Nephron progenitor cell (in vitro differentiated cells): ENCODE data around the gene PAX5.

ENCODE experiments used
- DNase-seq: peaks from one replicate; pipeline ENCODE4 v3.0.0; 2021
- H3K27ac Mint-ChIP-seq: 2 replicates; pipeline ENCODE4 v1.8.0; 2021; ENCODE audit warnings: mild to moderate bottlenecking, moderate library complexity, mixed read lengths
- H3K27me3 Mint-ChIP-seq: 2 replicates; pipeline ENCODE4 v1.8.0; 2021; ENCODE audit warnings: mild to moderate bottlenecking, low read depth, mixed read lengths; ENCODE audit not compliant: poor library complexity
- H3K36me3 Mint-ChIP-seq: 2 replicates; pipeline ENCODE4 v1.8.0; 2021; ENCODE audit warnings: low read depth, mixed read lengths
- H3K4me1 Mint-ChIP-seq: 2 replicates; pipeline ENCODE4 v1.8.0; 2021; ENCODE audit warnings: mixed read lengths
- H3K4me3 Mint-ChIP-seq: 2 replicates; pipeline ENCODE4 v1.8.0; 2021; ENCODE audit warnings: mild to moderate bottlenecking, moderate library complexity, mixed read lengths
- H3K9me3 Mint-ChIP-seq: 2 replicates; pipeline ENCODE4 v1.8.0; 2021; ENCODE audit warnings: mild to moderate bottlenecking, moderate library complexity, mixed read lengths
- TF ChIP-seq, protein P1 (sequence below): fragments of 200-600 bp; sonication (generic); IDR thresholded peaks from 2 replicates; pipeline ENCODE4 v1.5.0; 2021; ENCODE audit warnings: antibody characterized with exemption

Gene PAX5

GRCh38 chr9:36899406-36899805 is 134.7 kb downstream of the PAX5 start:
- H3K27ac Mint-ChIP-seq: no peak overlapping the region
- no peak for DNase-seq
- no peaks in the 10 kb centered on the region for H3K36me3 Mint-ChIP-seq
- TF ChIP-seq, protein P1, sequence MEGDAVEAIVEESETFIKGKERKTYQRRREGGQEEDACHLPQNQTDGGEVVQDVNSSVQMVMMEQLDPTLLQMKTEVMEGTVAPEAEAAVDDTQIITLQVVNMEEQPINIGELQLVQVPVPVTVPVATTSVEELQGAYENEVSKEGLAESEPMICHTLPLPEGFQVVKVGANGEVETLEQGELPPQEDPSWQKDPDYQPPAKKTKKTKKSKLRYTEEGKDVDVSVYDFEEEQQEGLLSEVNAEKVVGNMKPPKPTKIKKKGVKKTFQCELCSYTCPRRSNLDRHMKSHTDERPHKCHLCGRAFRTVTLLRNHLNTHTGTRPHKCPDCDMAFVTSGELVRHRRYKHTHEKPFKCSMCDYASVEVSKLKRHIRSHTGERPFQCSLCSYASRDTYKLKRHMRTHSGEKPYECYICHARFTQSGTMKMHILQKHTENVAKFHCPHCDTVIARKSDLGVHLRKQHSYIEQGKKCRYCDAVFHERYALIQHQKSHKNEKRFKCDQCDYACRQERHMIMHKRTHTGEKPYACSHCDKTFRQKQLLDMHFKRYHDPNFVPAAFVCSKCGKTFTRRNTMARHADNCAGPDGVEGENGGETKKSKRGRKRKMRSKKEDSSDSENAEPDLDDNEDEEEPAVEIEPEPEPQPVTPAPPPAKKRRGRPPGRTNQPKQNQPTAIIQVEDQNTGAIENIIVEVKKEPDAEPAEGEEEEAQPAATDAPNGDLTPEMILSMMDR: no peak
- no peaks in the 10 kb centered on the region for H3K9me3 Mint-ChIP-seq
- peaks cover 41% of the 10 kb centered on the region for H3K4me1 Mint-ChIP-seq
- peaks cover 69% of the 10 kb centered on the region for H3K27me3 Mint-ChIP-seq
- H3K4me3 Mint-ChIP-seq: no peak overlapping the region

GRCh38 chr9:36898431-36899020 is 135.5 kb downstream of the PAX5 start:
- DNase-seq: no peak
- no peaks in the 10 kb centered on the region for H3K9me3 Mint-ChIP-seq
- no peak overlapping the region for H3K4me3 Mint-ChIP-seq
- no peaks in the 10 kb centered on the region for H3K36me3 Mint-ChIP-seq
- peaks cover 41% of the 10 kb centered on the region for H3K4me1 Mint-ChIP-seq
- peaks cover 75% of the 10 kb centered on the region for H3K27me3 Mint-ChIP-seq
- no peak overlapping the region for H3K27ac Mint-ChIP-seq
- TF ChIP-seq, protein P1: no peak

DNA sequence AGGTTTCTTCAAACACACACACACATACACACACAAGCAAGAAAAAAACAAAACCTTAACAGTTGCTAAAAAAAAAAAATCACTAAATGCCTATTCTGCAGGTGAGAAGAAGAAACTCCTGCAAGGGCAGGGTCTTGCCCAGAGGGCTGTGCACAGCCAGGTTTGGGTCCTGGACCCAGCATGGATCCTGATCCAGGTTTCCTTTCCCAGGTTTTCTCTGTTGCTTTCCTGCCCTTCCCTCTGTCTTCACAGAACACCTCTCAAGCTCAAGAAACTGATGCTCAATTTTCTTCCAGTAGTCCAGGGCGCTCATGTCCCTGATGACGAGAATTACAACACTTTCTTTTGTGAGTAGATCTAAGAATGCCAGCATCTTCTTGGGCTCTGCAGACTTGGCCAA is 136.6 kb downstream of the PAX5 start:
- Mint-ChIP-seq H3K4me3 (no peak overlapping the region), H3K9me3 (no peaks in the 10 kb centered on the region), H3K4me1 (peaks cover 40% of the 10 kb centered on the region), H3K27ac (no peak overlapping the region), H3K27me3 (peaks cover 72% of the 10 kb centered on the region), H3K36me3 (no peaks in the 10 kb centered on the region)
- no peak for DNase-seq
- TF ChIP-seq, protein P1: no peak

GRCh38 chr9:36897019-36897418 is 137.0 kb downstream of the PAX5 start:
- Mint-ChIP-seq H3K27me3 (peaks cover 68% of the 10 kb centered on the region), H3K27ac (no peak overlapping the region), H3K9me3 (no peaks in the 10 kb centered on the region), H3K36me3 (no peaks in the 10 kb centered on the region), H3K4me1 (peaks cover 37% of the 10 kb centered on the region), H3K4me3 (no peak overlapping the region)
- DNase-seq: no peak
- TF ChIP-seq, protein P1: no peak

- Mint-ChIP-seq H3K4me3 (no peak overlapping the region), H3K9me3 (no peaks in the 10 kb centered on the region), H3K36me3 (no peaks in the 10 kb centered on the region), H3K4me1 (peaks cover 37% of the 10 kb centered on the region), H3K27ac (no peak overlapping the region), H3K27me3 (peaks cover 68% of the 10 kb centered on the region)
- no peak for DNase-seq
- TF ChIP-seq, protein P1: no peak
Observed at GRCh38 chr9:36896296-36896695, 137.8 kb downstream of the PAX5 start.

- Mint-ChIP-seq H3K4me1 (peaks cover 34% of the 10 kb centered on the region), H3K9me3 (no peaks in the 10 kb centered on the region), H3K36me3 (no peaks in the 10 kb centered on the region), H3K27ac (no peak overlapping the region), H3K27me3 (peaks cover 69% of the 10 kb centered on the region), H3K4me3 (no peak overlapping the region)
- no peak for DNase-seq
- TF ChIP-seq, protein P1: no peak
Observed at GRCh38 chr9:36895744-36896260, 138.3 kb downstream of the PAX5 start.
